ENCODE results near the gene MARVELD1.

- no peak for TF ChIP-seq CTCF (conservative IDR thresholded peaks at IDR 0.05)
- TF ChIP-seq EZH2 (IDR thresholded peaks at IDR 0.05; ENCODE audit: low read depth) = no peak
These were observed 49.9 kb downstream of the MARVELD1 start for GRCh38 chr10:97763411-97763810.

Data from PC-9 (cell line).